NT2/D1 (cell line): ENCODE measurements around the gene FOXK1.
"Not testable (repeated sequence)": the region's sequence is repeated elsewhere in the genome, so short reads cannot be mapped to it uniquely, and the experiment has no call there.

Experiments
- DNase-seq: peaks from one replicate; pipeline ENCODE4 v3.0.0-alpha.2; 2011; ENCODE audit warnings: low read depth, low spot score
- H3K27me3 ChIP-seq: 2 replicates; pipeline ENCODE4 v1.6.0; 2011; ENCODE audit warnings: mild to moderate bottlenecking; ENCODE audit not compliant: insufficient read length, insufficient read depth
- H3K36me3 ChIP-seq: 2 replicates; pipeline ENCODE4 v1.6.1; 2011; ENCODE audit warnings: mild to moderate bottlenecking, low read length, mixed read lengths; ENCODE audit not compliant: insufficient read depth, insufficient read length
- H3K4me1 ChIP-seq: 2 replicates; pipeline ENCODE4 v1.5.1; 2011; ENCODE audit not compliant: insufficient read depth, insufficient read length
- H3K4me3 ChIP-seq: 2 replicates; pipeline ENCODE4 v1.5.1; 2011; ENCODE audit warnings: low read depth; ENCODE audit not compliant: insufficient read length
- H3K9ac ChIP-seq: 2 replicates; pipeline ENCODE4 v1.6.0; 2011; ENCODE audit warnings: low read depth; ENCODE audit not compliant: insufficient read length
- H3K9me3 ChIP-seq: 2 replicates; pipeline ENCODE4 v1.5.1; 2011; ENCODE audit warnings: mild to moderate bottlenecking, low read length; ENCODE audit not compliant: insufficient read depth
- SUZ12 ChIP-seq: IDR thresholded peaks from 2 replicates; pipeline ENCODE4 v1.6.1; 2011; ENCODE audit not compliant: insufficient read length, insufficient read depth; ENCODE audit errors: extremely low read depth
- YY1 ChIP-seq: IDR thresholded peaks from 2 replicates; pipeline ENCODE4 v1.6.1; 2011; ENCODE audit not compliant: insufficient read length, insufficient read depth
- ZNF274 ChIP-seq: IDR thresholded peaks from 2 replicates; pipeline ENCODE4 v1.6.1; 2011; ENCODE audit warnings: mild to moderate bottlenecking, low read depth, low read length

FOXK1 gene

DNA sequence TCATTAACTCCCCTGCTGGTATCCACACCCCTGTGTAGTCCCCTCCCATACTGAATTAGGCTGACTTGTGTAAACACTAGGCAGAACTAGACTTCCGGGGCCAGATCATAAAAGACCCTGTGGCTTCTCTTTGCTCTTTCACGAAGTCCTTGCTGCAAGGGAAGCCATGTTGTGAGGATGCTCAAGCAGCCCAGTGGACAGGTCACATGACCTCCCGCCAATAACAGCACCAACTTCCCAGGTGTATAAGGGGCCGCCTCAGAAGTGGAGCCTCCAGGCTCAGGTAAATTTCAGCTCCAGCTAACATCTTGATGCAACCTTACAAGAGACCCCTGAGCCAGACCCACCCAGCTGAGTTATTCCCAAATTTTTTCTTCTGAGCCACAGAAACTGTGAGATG, 11.3 kb upstream of the FOXK1 start:
- Histone ChIP-seq H3K27me3 (no peaks in the 10 kb centered on the region), H3K9ac (no peak overlapping the region), H3K9me3 (peaks cover 8% of the 10 kb centered on the region), H3K36me3 (no peaks in the 10 kb centered on the region), H3K4me3 (no peak overlapping the region), H3K4me1 (peaks cover 7% of the 10 kb centered on the region)
- no peak for DNase-seq
- no peak for TF ChIP-seq YY1
- no peak for TF ChIP-seq ZNF274
- no peak for TF ChIP-seq SUZ12

GRCh38 chr7:4675771-4676367, 6.2 kb upstream of the FOXK1 start:
- no peaks in the 10 kb centered on the region for H3K4me1 ChIP-seq
- DNase-seq, result no peak
- H3K9me3 ChIP-seq, result peaks cover 8% of the 10 kb centered on the region
- H3K36me3 ChIP-seq, result no peaks in the 10 kb centered on the region
- peaks cover 9% of the 10 kb centered on the region for H3K27me3 ChIP-seq
- no peak overlapping the region for H3K4me3 ChIP-seq
- no peak overlapping the region for H3K9ac ChIP-seq
- TF ChIP-seq SUZ12 (no peak), ZNF274 (no peak)

DNA sequence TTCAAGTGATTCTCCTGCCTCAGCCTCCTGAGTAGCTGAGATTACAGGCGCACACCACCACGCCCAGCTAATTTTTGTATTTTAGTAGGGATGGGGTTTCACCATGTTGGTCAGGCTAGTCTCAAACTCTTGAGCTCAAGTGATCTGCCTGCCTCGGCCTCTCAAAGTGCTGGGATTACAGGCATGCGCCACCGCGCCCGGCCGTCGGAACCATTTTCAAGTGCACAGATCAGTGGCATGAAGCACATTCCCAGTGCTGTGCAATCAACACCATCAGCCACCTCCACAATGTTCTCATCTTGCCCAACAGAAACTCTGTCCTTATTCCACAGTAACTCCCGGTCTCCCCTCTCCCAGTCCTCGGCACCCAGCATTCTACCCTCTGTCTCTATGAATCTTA, 4.6 kb upstream of the FOXK1 start:
- peaks cover 19% of the 10 kb centered on the region for H3K27me3 ChIP-seq

DNA sequence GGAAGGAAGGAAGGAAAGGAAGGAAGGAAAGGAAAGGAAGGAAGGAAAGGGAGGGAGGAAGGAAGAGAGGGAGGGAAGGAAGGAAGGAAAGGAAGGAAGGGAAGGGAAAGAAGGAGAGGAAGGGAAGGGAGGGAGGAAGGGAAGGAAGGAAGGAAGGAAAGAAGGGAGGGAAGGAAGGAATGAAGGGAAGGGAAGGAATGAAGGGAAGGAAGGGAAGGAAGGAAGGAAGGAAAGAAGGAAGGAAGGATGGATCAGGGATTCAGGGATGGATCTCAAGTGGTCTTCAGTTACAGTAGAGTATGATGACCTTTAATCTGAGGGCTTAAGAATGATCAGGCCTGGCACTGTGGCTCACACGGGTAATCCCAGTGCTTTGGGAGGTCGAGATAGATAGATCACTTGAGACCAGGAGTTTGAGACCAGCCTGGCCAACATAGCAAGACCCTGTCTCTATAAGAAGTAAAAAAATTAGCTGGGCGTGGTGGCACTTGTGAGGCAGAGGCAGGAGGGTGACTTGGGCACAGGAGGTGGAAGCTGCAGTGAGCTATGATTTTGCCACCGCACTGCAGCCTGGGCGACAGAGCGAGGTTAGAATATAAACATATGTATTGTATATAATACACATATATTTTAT, 760 bp upstream of the FOXK1 start:
- peaks cover 7% of the 10 kb centered on the region for H3K4me1 ChIP-seq
- no peaks in the 10 kb centered on the region for H3K9me3 ChIP-seq
- H3K36me3 ChIP-seq, result peaks cover 14% of the 10 kb centered on the region
- H3K27me3 ChIP-seq, result peaks cover 19% of the 10 kb centered on the region
- H3K4me3 ChIP-seq, result no peak overlapping the region
- no peak for TF ChIP-seq YY1
- TF ChIP-seq ZNF274, result no peak
- no peak for TF ChIP-seq SUZ12
- no peak overlapping the region for H3K9ac ChIP-seq
- DNase-seq, result no peak

More for the DNA sequence above, 4.6 kb upstream of the FOXK1 start:
- H3K4me3 ChIP-seq, DNase-seq, H3K9ac ChIP-seq, H3K4me1 ChIP-seq, H3K9me3 ChIP-seq, H3K36me3 ChIP-seq: not testable (repeated sequence)

DNA sequence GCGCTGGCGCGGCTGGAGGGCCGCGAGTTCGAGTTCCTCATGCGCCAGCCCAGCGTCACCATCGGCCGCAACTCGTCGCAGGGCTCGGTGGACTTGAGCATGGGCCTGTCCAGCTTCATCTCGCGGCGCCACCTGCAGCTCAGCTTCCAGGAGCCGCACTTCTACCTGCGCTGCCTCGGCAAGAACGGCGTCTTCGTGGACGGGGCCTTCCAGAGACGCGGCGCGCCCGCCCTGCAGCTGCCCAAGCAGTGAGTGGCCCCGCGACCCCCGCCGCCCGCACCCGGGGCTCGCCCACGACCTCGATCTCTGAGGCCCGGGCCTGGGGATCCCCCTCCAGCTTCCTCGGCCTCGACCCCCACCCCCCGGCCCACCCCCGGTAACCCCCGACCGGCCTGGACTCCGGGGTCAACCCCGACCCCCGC, 537 bp downstream of the FOXK1 start:
- Histone ChIP-seq H3K4me3 (peak overlapping the region; percentile 91), H3K4me1 (peaks cover 7% of the 10 kb centered on the region), H3K9ac (peak overlapping the region; percentile 94), H3K27me3 (peaks cover 19% of the 10 kb centered on the region), H3K9me3 (no peaks in the 10 kb centered on the region), H3K36me3 (peaks cover 14% of the 10 kb centered on the region)
- peak; percentile 50 for DNase-seq
- no peak for TF ChIP-seq SUZ12
- no peak for TF ChIP-seq ZNF274
- no peak for TF ChIP-seq YY1

- peak overlapping the region; percentile 94 for H3K9ac ChIP-seq
- H3K4me1 ChIP-seq, result peaks cover 7% of the 10 kb centered on the region
- no peak for DNase-seq
- H3K9me3 ChIP-seq, result no peaks in the 10 kb centered on the region
- peaks cover 14% of the 10 kb centered on the region for H3K36me3 ChIP-seq
- no peak for TF ChIP-seq SUZ12
- TF ChIP-seq ZNF274, result no peak
- TF ChIP-seq YY1, result no peak
- H3K27me3 ChIP-seq, result peaks cover 19% of the 10 kb centered on the region
- H3K4me3 ChIP-seq, result peak overlapping the region; percentile 91
Observed at GRCh38 chr7:4683043-4683883, 1.2 kb downstream of the FOXK1 start.

DNA sequence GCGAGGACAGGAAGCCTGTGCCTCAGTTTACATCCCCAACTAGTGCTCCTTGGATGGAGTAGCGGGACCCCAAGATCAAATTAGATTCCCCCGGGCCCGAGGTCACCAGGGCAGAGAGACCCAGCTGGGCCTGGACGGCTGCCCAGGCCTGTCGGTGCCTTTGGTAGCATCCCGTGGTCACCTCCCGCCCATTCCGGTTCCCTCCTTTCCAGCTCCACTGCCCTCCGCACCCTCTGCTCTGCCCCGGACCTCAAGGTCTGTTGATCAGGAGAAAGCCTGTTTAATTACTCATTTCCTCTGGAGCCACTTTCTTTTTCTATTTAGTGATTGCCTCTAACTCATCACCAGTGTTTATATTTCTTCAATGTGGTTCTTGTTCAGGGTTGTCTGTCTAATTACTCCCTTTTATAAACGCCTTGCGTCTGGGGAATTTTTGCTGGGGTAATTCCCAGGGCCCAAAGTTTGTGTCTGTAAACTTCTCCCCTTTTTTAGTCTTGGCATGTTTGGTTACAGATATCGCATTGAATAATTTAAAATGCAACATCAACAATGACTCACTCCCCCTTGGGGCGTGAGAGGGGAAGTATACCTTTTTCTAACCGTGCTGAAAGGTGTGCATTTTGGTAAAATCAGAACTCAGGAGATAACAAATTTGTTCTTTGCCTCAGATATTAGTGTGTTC, 1.9 kb downstream of the FOXK1 start:
- Histone ChIP-seq H3K27me3 (peaks cover 19% of the 10 kb centered on the region), H3K9me3 (no peaks in the 10 kb centered on the region), H3K36me3 (peaks cover 14% of the 10 kb centered on the region), H3K9ac (peak overlapping the region; percentile 94), H3K4me1 (peaks cover 7% of the 10 kb centered on the region), H3K4me3 (peak overlapping the region; percentile 91)
- TF ChIP-seq SUZ12, result no peak
- no peak for TF ChIP-seq ZNF274
- TF ChIP-seq YY1, result no peak
- DNase-seq, result no peak
